Measurements from ENCODE around the gene RNASEH2B. TPM values are rescaled to one million over a fixed set of nuclear protein-coding genes. Genes with fewer than 3 reads are reported as not detected.

Gene RNASEH2B
- polyA plus RNA-seq, 2 of the 4 experiments (the other 2 are of a cell fraction): 27.5 to 73.5 TPM

DNA sequence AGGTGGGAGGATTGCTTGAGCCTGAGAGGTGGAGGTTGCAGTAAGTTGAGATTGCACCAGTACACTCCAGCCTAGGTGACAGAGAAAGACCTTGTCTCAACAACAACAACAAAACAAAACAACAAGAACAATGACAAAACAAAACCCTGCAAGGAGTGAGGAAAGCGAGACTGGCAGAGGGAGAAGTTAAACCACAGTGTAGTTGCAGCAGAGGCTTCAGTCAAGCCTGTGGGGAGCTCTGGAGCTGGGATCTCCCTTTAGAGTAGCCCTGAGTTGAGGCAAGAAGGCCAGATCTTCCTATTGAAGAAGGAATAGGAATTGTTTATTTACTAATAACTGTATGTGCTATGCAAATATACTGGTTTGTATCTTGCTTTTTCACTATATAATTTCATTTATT is 25.3 kb upstream of the RNASEH2B start:
- ATAC-seq (no peak), DNase-seq (ENCODE audit: low read depth in 1 of 2, low spot score in 1 of 2) (no peak), FAIRE-seq (no peak)
- no peak overlapping the region for H3K27ac ChIP-seq
- H3K9me3 ChIP-seq: no peaks in the 10 kb centered on the region
- ChIA-PET POLR2A (no interaction called here), CTCF (no interaction called here)
- H3K4me2 ChIP-seq: no peak overlapping the region
- H3K4me3 ChIP-seq: no peak overlapping the region
- WGBS (ENCODE audit: missing lambda C conversion rate): 20% methylated on average over 1 of the region's 1 CpG
- no peak for TF ChIP-seq RAD21 (conservative IDR thresholded peaks at IDR 0.05 in 1 of 2, IDR thresholded peaks at IDR 0.05 in 1 of 2)
- TF ChIP-seq ZNF302 (CRISPR knock-in tag; IDR thresholded peaks at IDR 0.05): no peak
- TF ChIP-seq HOXB13 (CRISPR knock-in tag; IDR thresholded peaks at IDR 0.05; ENCODE audit: low read depth): no peak
- TF ChIP-seq ZSCAN20 (CRISPR knock-in tag; IDR thresholded peaks at IDR 0.05): no peak
- TF ChIP-seq, protein P1, sequence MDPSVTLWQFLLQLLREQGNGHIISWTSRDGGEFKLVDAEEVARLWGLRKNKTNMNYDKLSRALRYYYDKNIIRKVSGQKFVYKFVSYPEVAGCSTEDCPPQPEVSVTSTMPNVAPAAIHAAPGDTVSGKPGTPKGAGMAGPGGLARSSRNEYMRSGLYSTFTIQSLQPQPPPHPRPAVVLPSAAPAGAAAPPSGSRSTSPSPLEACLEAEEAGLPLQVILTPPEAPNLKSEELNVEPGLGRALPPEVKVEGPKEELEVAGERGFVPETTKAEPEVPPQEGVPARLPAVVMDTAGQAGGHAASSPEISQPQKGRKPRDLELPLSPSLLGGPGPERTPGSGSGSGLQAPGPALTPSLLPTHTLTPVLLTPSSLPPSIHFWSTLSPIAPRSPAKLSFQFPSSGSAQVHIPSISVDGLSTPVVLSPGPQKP (IDR thresholded peaks at IDR 0.05; ENCODE audit: low read depth, low read length): no peak
- no peak for TF ChIP-seq NPAS2 (CRISPR knock-in tag; IDR thresholded peaks at IDR 0.05; ENCODE audit: borderline replicate concordance)
- no peak for TF ChIP-seq ZFP36 (IDR thresholded peaks at IDR 0.05; ENCODE audit: borderline replicate concordance, partially characterized antibody)
- TF ChIP-seq RFX5 (IDR thresholded peaks at IDR 0.05): no peak
- no peak for TF ChIP-seq FOXS1 (CRISPR knock-in tag; IDR thresholded peaks at IDR 0.05)
- no peak for TF ChIP-seq JUN (IDR thresholded peaks at IDR 0.05)
- TF ChIP-seq EHMT2 (IDR thresholded peaks at IDR 0.05; ENCODE audit: low read depth): no peak
- no peak for TF ChIP-seq KDM1A (IDR thresholded peaks at IDR 0.05; ENCODE audit: low read depth)
- TF ChIP-seq FOSL2 (IDR thresholded peaks at IDR 0.05): no peak
- no peak for TF ChIP-seq FOSL2 (CRISPR knock-in tag; IDR thresholded peaks at IDR 0.05)
- no peak for TF ChIP-seq ESRRA (IDR thresholded peaks at IDR 0.05; ENCODE audit: borderline replicate concordance, low read length)
- TF ChIP-seq POLR2AphosphoS2 (conservative IDR thresholded peaks at IDR 0.05; ENCODE audit: low read length): no peak
- TF ChIP-seq GATA3 (IDR thresholded peaks at IDR 0.05; ENCODE audit: borderline replicate concordance): no peak
- no peak for TF ChIP-seq JUNB (IDR thresholded peaks at IDR 0.05)
- no peak for TF ChIP-seq CHD4 (IDR thresholded peaks at IDR 0.05; ENCODE audit: borderline replicate concordance)
- TF ChIP-seq, protein P2, sequence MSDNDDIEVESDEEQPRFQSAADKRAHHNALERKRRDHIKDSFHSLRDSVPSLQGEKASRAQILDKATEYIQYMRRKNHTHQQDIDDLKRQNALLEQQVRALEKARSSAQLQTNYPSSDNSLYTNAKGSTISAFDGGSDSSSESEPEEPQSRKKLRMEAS (IDR thresholded peaks at IDR 0.05): no peak
- no peak for TF ChIP-seq BHLHE40 (IDR thresholded peaks at IDR 0.05; ENCODE audit: low read depth, low read length)
- no peaks in the 10 kb centered on the region for H3K4me1 ChIP-seq

DNA sequence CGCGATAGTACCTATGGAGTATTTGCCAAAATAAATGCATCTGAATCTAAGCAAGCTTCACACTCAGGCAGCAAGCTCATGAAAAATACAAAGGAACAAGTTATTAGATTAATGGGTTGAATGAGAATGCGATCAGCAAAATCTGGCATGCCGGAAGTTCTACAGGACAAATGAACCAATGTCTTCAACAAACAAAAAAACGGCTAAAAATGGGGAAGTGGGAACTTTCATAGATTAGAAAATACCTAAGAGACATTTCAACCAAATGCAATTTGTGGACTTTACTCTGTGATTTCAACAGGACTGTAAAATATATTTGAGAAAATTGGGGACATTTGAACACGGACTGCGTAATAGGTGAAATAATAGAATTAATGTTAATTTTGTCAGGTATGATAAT is 22.4 kb upstream of the RNASEH2B start:
- TF ChIP-seq HOXA7 (CRISPR knock-in tag; IDR thresholded peaks at IDR 0.05) (no peak), JUNB (IDR thresholded peaks at IDR 0.05) (no peak), POLR2AphosphoS2 (conservative IDR thresholded peaks at IDR 0.05; ENCODE audit: low read length) (no peak), RNF2 (IDR thresholded peaks at IDR 0.05; ENCODE audit: borderline replicate concordance, low read depth) (no peak)
- CTCF ChIA-PET: no interaction called here

GRCh38 chr13:50888362-50888761 is 21.2 kb upstream of the RNASEH2B start:
- H3K27ac ChIP-seq: no peak overlapping the region
- H3K4me2 ChIP-seq: no peak overlapping the region
- no peak overlapping the region for H3K4me3 ChIP-seq
- H3K9me3 ChIP-seq: no peaks in the 10 kb centered on the region
- no peaks in the 10 kb centered on the region for H3K4me1 ChIP-seq
- TF ChIP-seq TP53 (CRISPR knock-in tag; IDR thresholded peaks at IDR 0.05): no peak
- TF ChIP-seq ZFP36 (IDR thresholded peaks at IDR 0.05; ENCODE audit: borderline replicate concordance, partially characterized antibody): no peak
- no peak for TF ChIP-seq HOXB13 (CRISPR knock-in tag; IDR thresholded peaks at IDR 0.05; ENCODE audit: low read depth)
- no peak for TF ChIP-seq ZNF302 (CRISPR knock-in tag; IDR thresholded peaks at IDR 0.05)
- no peak for TF ChIP-seq PBX3 (IDR thresholded peaks at IDR 0.05)
- TF ChIP-seq NFE2L2 (conservative IDR thresholded peaks at IDR 0.05; ENCODE audit: low read length): no peak
- TF ChIP-seq SREBF2 (IDR thresholded peaks at IDR 0.05): no peak
- no peak for TF ChIP-seq FOSB (CRISPR knock-in tag; IDR thresholded peaks at IDR 0.05)
- no peak for TF ChIP-seq ZSCAN20 (CRISPR knock-in tag; IDR thresholded peaks at IDR 0.05)
- TF ChIP-seq USF2 (IDR thresholded peaks at IDR 0.05): no peak
- WGBS (ENCODE audit: missing lambda C conversion rate): 40% methylated on average over 1 of the region's 1 CpG
- no peak for ATAC-seq
- no peak for FAIRE-seq
- no peak for DNase-seq (ENCODE audit: low read depth in 1 of 2, low spot score in 1 of 2)
- ChIA-PET CTCF (no interaction called here), POLR2A (no interaction called here)

More for the DNA sequence above, 22.4 kb upstream of the RNASEH2B start:
- DNase-seq (ENCODE audit: low read depth in 1 of 2, low spot score in 1 of 2) (no peak), ATAC-seq (no peak), FAIRE-seq (no peak)
- Histone ChIP-seq H3K4me2 (no peak overlapping the region), H3K4me3 (no peak overlapping the region), H3K27ac (no peak overlapping the region), H3K4me1 (no peaks in the 10 kb centered on the region), H3K9me3 (no peaks in the 10 kb centered on the region)
- POLR2A ChIA-PET: no interaction called here
- 66% methylated on average over 7 of the region's 7 CpGs for WGBS (ENCODE audit: missing lambda C conversion rate)
